ENCODE data around the gene SERPINF2. TPM values are rescaled to one million over a fixed set of nuclear protein-coding genes. Genes with fewer than 3 reads are reported as not detected.

Gene SERPINF2
- total RNA-seq, 1 donor from 2014 or later: 0.37 TPM

DNA sequence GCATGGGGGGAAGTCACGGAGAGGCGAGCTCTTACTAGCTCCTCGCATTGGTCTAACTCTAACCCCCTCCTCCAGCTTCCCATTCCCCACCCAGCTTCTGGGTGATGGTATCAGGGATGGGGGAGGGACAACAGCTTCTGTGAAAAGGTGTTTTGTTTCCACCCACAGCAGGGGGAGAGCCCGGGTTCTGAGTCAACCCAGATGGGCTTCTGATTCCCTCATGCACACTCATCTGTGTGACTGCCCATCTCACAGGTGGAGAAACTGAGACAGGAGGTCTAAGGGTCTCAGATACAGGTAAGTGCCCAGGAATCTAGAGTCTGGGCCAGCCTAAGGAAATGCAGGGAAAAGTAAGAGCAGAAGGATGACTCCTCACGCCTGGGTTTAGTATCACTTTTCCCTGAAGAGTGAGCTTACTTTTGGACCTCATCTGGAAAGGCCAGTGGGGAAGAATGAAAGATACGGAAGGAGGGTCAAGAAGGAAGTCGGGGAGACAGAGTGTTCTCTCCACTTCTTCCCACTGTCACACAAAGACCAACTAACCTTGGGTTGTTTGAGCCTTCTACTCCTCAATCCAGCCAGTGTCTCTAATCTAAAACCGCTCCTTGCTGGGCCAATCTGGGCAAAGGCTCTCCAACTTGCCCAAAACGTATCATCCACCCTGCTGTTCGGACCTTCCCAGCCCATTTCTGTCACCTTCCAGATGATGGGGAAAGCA is 29.4 kb upstream of the SERPINF2 start:
- Mint-ChIP-seq H3K4me3 (ENCODE audit: unreplicated experiment) (peak overlapping the region; percentile 89), H3K36me3 (ENCODE audit: unreplicated experiment) (no peaks in the 10 kb centered on the region), H3K4me1 (ENCODE audit: low read depth, unreplicated experiment) (peaks cover 7% of the 10 kb centered on the region), H3K9me3 (ENCODE audit: unreplicated experiment) (peaks cover 14% of the 10 kb centered on the region), H3K27me3 (ENCODE audit: unreplicated experiment) (no peaks in the 10 kb centered on the region), H3K27ac (ENCODE audit: unreplicated experiment) (no peak overlapping the region)
- DNase-seq: no peak
- TF ChIP-seq, protein P1, sequence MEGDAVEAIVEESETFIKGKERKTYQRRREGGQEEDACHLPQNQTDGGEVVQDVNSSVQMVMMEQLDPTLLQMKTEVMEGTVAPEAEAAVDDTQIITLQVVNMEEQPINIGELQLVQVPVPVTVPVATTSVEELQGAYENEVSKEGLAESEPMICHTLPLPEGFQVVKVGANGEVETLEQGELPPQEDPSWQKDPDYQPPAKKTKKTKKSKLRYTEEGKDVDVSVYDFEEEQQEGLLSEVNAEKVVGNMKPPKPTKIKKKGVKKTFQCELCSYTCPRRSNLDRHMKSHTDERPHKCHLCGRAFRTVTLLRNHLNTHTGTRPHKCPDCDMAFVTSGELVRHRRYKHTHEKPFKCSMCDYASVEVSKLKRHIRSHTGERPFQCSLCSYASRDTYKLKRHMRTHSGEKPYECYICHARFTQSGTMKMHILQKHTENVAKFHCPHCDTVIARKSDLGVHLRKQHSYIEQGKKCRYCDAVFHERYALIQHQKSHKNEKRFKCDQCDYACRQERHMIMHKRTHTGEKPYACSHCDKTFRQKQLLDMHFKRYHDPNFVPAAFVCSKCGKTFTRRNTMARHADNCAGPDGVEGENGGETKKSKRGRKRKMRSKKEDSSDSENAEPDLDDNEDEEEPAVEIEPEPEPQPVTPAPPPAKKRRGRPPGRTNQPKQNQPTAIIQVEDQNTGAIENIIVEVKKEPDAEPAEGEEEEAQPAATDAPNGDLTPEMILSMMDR (IDR thresholded peaks at IDR 0.05; ENCODE audit: partially characterized antibody, unreplicated experiment): no peak

DNA sequence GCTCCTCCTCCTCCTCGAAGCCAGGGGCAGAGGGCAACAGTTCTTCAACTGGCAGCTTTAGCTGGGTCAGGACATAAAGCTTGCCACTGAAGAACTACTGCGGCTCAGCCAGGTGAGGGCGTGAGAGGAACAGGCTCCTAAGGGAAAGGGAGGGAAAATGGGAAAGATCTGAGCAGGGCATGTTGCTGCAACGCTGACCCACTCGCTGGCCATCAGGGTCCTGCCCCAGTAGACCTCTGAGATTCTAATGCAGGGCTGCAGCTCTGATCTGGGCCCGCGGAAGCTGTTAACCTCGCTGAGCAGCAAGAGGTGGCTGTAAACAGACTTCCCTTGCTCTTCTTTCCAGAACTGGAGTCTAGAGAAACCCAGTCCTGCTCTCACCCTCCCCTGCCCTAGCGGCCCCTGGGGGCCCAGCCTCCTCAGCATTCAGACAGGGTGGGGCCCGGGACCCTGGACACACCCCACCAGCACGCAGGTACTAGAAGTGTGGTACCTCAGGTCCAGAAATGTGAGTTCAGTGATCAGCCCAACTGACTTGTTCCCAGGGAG is 28.7 kb upstream of the SERPINF2 start:
- Mint-ChIP-seq H3K27ac (ENCODE audit: unreplicated experiment) (no peak overlapping the region), H3K4me3 (ENCODE audit: unreplicated experiment) (peak overlapping the region; percentile 89), H3K27me3 (ENCODE audit: unreplicated experiment) (no peaks in the 10 kb centered on the region), H3K9me3 (ENCODE audit: unreplicated experiment) (peaks cover 14% of the 10 kb centered on the region), H3K4me1 (ENCODE audit: low read depth, unreplicated experiment) (peaks cover 7% of the 10 kb centered on the region), H3K36me3 (ENCODE audit: unreplicated experiment) (no peaks in the 10 kb centered on the region)
- peak; percentile 60 for DNase-seq
- TF ChIP-seq, protein P1 (IDR thresholded peaks at IDR 0.05; ENCODE audit: partially characterized antibody, unreplicated experiment): no peak

- H3K9me3 Mint-ChIP-seq (ENCODE audit: unreplicated experiment): peaks cover 13% of the 10 kb centered on the region
- no peaks in the 10 kb centered on the region for H3K27me3 Mint-ChIP-seq (ENCODE audit: unreplicated experiment)
- TF ChIP-seq, protein P1 (IDR thresholded peaks at IDR 0.05; ENCODE audit: partially characterized antibody, unreplicated experiment): no peak
- peaks cover 7% of the 10 kb centered on the region for H3K4me1 Mint-ChIP-seq (ENCODE audit: low read depth, unreplicated experiment)
- no peaks in the 10 kb centered on the region for H3K36me3 Mint-ChIP-seq (ENCODE audit: unreplicated experiment)
- no peak overlapping the region for H3K27ac Mint-ChIP-seq (ENCODE audit: unreplicated experiment)
- DNase-seq: peak; percentile 76
- H3K4me3 Mint-ChIP-seq (ENCODE audit: unreplicated experiment): peak overlapping the region; percentile 89
Measured at GRCh38 chr17:1714427-1714979, 28.2 kb upstream of the SERPINF2 start.

- TF ChIP-seq, protein P1 (IDR thresholded peaks at IDR 0.05; ENCODE audit: partially characterized antibody, unreplicated experiment): no peak
- Mint-ChIP-seq H3K9me3 (ENCODE audit: unreplicated experiment) (peaks cover 14% of the 10 kb centered on the region), H3K36me3 (ENCODE audit: unreplicated experiment) (no peaks in the 10 kb centered on the region), H3K27ac (ENCODE audit: unreplicated experiment) (peak overlapping the region; percentile 59), H3K4me1 (ENCODE audit: low read depth, unreplicated experiment) (peaks cover 7% of the 10 kb centered on the region), H3K4me3 (ENCODE audit: unreplicated experiment) (peak overlapping the region; percentile 89), H3K27me3 (ENCODE audit: unreplicated experiment) (no peaks in the 10 kb centered on the region)
- DNase-seq: peak; percentile 72
Measured at GRCh38 chr17:1714980-1715802, 27.5 kb upstream of the SERPINF2 start.
